Stomach (tissue), 4 donors: Measurements from ENCODE around the gene ATP10B.

Experiments used
- POLR2AphosphoS5 ChIP-seq, 3 donors: sonication (generic); formaldehyde crosslinking; IDR thresholded peaks; one replicate each; pipeline ENCODE4 v1.6.1; 2016; ENCODE audit warnings: antibody characterized with exemption in 3 of 3
- TF ChIP-seq, protein P1 (sequence below), 7 experiments: fragments of 450-650 bp in 4 of 7; fragments of 200-600 bp in 3 of 7; sonication (generic) in 3 of 7; IDR thresholded peaks; one replicate each; pipeline ENCODE4 v1.5.1; 2016 to 2019; ENCODE audit warnings: antibody characterized with exemption in 7 of 7, control low read depth in 2 of 7, mild to moderate bottlenecking in 1 of 7

DNA sequence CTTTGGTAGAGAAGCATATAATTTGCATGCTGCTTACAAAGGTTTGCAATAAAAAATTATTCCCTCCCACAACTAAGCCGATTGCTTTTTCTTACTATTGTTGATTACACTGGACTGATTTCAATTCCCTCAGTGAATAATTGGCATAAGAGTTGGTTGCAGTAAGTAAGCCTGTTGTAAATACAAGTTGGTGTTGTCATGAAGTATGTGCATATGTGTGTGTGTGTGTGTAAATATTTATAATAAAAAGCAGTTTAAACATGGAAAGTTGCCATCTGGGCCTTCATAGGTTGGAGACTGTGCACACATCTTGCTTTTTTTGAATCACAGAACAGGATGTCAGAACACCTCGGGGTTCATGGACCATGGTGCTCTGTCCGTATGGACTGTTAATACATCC is 131.2 kb downstream of the ATP10B start:
- TF ChIP-seq, protein P1, sequence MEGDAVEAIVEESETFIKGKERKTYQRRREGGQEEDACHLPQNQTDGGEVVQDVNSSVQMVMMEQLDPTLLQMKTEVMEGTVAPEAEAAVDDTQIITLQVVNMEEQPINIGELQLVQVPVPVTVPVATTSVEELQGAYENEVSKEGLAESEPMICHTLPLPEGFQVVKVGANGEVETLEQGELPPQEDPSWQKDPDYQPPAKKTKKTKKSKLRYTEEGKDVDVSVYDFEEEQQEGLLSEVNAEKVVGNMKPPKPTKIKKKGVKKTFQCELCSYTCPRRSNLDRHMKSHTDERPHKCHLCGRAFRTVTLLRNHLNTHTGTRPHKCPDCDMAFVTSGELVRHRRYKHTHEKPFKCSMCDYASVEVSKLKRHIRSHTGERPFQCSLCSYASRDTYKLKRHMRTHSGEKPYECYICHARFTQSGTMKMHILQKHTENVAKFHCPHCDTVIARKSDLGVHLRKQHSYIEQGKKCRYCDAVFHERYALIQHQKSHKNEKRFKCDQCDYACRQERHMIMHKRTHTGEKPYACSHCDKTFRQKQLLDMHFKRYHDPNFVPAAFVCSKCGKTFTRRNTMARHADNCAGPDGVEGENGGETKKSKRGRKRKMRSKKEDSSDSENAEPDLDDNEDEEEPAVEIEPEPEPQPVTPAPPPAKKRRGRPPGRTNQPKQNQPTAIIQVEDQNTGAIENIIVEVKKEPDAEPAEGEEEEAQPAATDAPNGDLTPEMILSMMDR (IDR thresholded peaks at IDR 0.05), result no peak
- TF ChIP-seq POLR2AphosphoS5 (IDR thresholded peaks at IDR 0.05), result no peak
